Right cardiac atrium (tissue), 5 donors: ENCODE measurements around the gene IPO5. TPM values are rescaled to one million over a fixed set of nuclear protein-coding genes. Genes with fewer than 3 reads are reported as not detected.
"Not testable (repeated sequence)": the region's sequence is repeated elsewhere in the genome, so short reads cannot be mapped to it uniquely, and the experiment has no call there.

Source experiments
- ATAC-seq, 2 donors: fragments of 200-7000 bp; cut with Tn5 transposase; one replicate each; pipeline versions ENCODE4 v1.8.0 to v1.9.1; 2020; ENCODE audit warnings: moderate library complexity in 2 of 2, mild to moderate bottlenecking in 1 of 2
- DNase-seq, 3 donors: peaks; one replicate each; pipeline ENCODE4 v3.0.0-alpha.2; 2020
- H3K27ac ChIP-seq: one replicate; pipeline ENCODE4 v1.5.1; 2013; ENCODE audit warnings: mild to moderate bottlenecking, low read length, control low read depth, moderate library complexity
- H3K27me3 ChIP-seq: one replicate; pipeline ENCODE4 v1.6.1; 2013; ENCODE audit not compliant: control insufficient read depth, insufficient read depth
- H3K4me1 ChIP-seq: one replicate; pipeline ENCODE4 v1.6.1; 2013; ENCODE audit warnings: low read length; ENCODE audit not compliant: control insufficient read depth, insufficient read depth
- H3K4me3 ChIP-seq: one replicate; pipeline ENCODE4 v1.5.1; 2013; ENCODE audit warnings: low read length, control low read depth
- H3K9me3 ChIP-seq: one replicate; pipeline ENCODE4 v1.6.1; 2013; ENCODE audit warnings: low read length; ENCODE audit not compliant: control insufficient read depth
- WGBS: extraction: QIAGEN DNeasy Blood & Tissue Kit; methylation state at CpG from one replicate; pipeline ENCODE4 v1.1.7; 2013; 5-methylcytosine and 5-hydroxymethylcytosine counted together
- intact Hi-C, 4 donors: fragments of 100-400 bp; cut with DNase I; formaldehyde crosslinking; loops; one replicate each; pipeline versions ENCODE4 v1.11.0 to v1.14.0; 2022 to 2023
- polyA plus RNA-seq: library from polyadenylated mRNA; stranded (reverse); fragments of 200-250 nt; gene quantifications from one replicate; pipeline ENCODE4 v1.2.3, GENCODE V29; 2013
- total RNA-seq, 4 donors: library from RNA; stranded (reverse); fragmentation: NEBNext Ultra II Directional; extraction: Animal tissue kit (Norgen Biotek cat#: 25700); gene quantifications; one replicate each; pipeline ENCODE4 v1.2.1, GENCODE V29; 2021
- donor health status: healthy with polysubstance abuse.
- donor health status: DM: no; HTN: yes; CAD: no.
- donor health status: DM: no; HTN: no; CAD: no.
- donor health status: DM: no; HTN: yes; CAD: no; lungs with severe emphysema.
- donor health status: DM: yes; HTN: yes; CAD: no.

Gene IPO5
- total and polyA plus RNA-seq, 5 donors = 25.8 to 103 (median 96.7) TPM

- WGBS = 0% methylated on average over 79 of the region's 79 CpGs
- no peaks in the 10 kb centered on the region for H3K4me1 ChIP-seq
- H3K9me3 ChIP-seq = no peaks in the 10 kb centered on the region
- peak; percentile 35 to 40 for ATAC-seq
- intact Hi-C loops = loop anchor here (10.0 kb wide), 1 partner anchor 122 kb away; no protein-coding TSS in a partner anchor
- peak in 1 of 3 donors; percentile 69 for DNase-seq
- H3K27ac ChIP-seq = peak overlapping the region; percentile 90
- peak overlapping the region; percentile 93 for H3K4me3 ChIP-seq
- no peaks in the 10 kb centered on the region for H3K27me3 ChIP-seq
Observed at GRCh38 chr13:97976610-97977521, 23.4 kb downstream of the IPO5 start.

GRCh38 chr13:97977982-97978381 lies 24.5 kb downstream of the IPO5 start:
- DNase-seq (no peak), ATAC-seq (no peak)
- H3K4me1 ChIP-seq = no peaks in the 10 kb centered on the region
- WGBS = 63% methylated on average over 7 of the region's 7 CpGs
- H3K4me3 ChIP-seq = peak overlapping the region; percentile 93
- intact Hi-C loops = loop anchor here (10.0 kb wide), 1 partner anchor 123 kb away; no protein-coding TSS in a partner anchor
- H3K9me3 ChIP-seq = no peaks in the 10 kb centered on the region
- H3K27ac ChIP-seq = no peak overlapping the region
- no peaks in the 10 kb centered on the region for H3K27me3 ChIP-seq

GRCh38 chr13:97978651-97979050 lies 25.2 kb downstream of the IPO5 start:
- H3K27ac ChIP-seq = no peak overlapping the region
- H3K27me3 ChIP-seq = no peaks in the 10 kb centered on the region
- DNase-seq (no peak), ATAC-seq (no peak)
- no peaks in the 10 kb centered on the region for H3K9me3 ChIP-seq
- H3K4me3 ChIP-seq = no peak overlapping the region
- H3K4me1 ChIP-seq = no peaks in the 10 kb centered on the region
- intact Hi-C loops = loop anchor here (10.0 kb wide), 1 partner anchor 124 kb away; no protein-coding TSS in a partner anchor

GRCh38 chr13:97979051-97979450 lies 25.6 kb downstream of the IPO5 start:
- no peaks in the 10 kb centered on the region for H3K27me3 ChIP-seq
- DNase-seq (no peak), ATAC-seq (no peak)
- H3K4me3 ChIP-seq = no peak overlapping the region
- no peaks in the 10 kb centered on the region for H3K4me1 ChIP-seq
- no peaks in the 10 kb centered on the region for H3K9me3 ChIP-seq
- 75% methylated on average over 5 of the region's 5 CpGs for WGBS
- intact Hi-C loops = loop anchor here (10.0 kb wide), 1 partner anchor 124 kb away; no protein-coding TSS in a partner anchor
- H3K27ac ChIP-seq = no peak overlapping the region

- intact Hi-C loops = loop anchor here (10.0 kb wide), 1 partner anchor 125 kb away; no protein-coding TSS in a partner anchor
- DNase-seq (no peak), ATAC-seq (no peak)
- H3K4me3 ChIP-seq = no peak overlapping the region
- no peaks in the 10 kb centered on the region for H3K27me3 ChIP-seq
- H3K27ac ChIP-seq = no peak overlapping the region
- no peaks in the 10 kb centered on the region for H3K9me3 ChIP-seq
- H3K4me1 ChIP-seq = no peaks in the 10 kb centered on the region
Observed at GRCh38 chr13:97979556-97979955, 26.1 kb downstream of the IPO5 start.

GRCh38 chr13:97982286-97982685 lies 28.8 kb downstream of the IPO5 start:
- no peaks in the 10 kb centered on the region for H3K4me1 ChIP-seq
- H3K9me3 ChIP-seq = no peaks in the 10 kb centered on the region
- DNase-seq (no peak), ATAC-seq (no peak)
- H3K4me3 ChIP-seq = no peak overlapping the region
- no peak overlapping the region for H3K27ac ChIP-seq
- intact Hi-C loops = no loop called here
- no peaks in the 10 kb centered on the region for H3K27me3 ChIP-seq

- H3K27ac ChIP-seq = no peak overlapping the region
- DNase-seq = peak in 1 of 3 donors; percentile 51
- no peak overlapping the region for H3K4me3 ChIP-seq
- H3K27me3 ChIP-seq = no peaks in the 10 kb centered on the region
- WGBS = 83% methylated on average over 3 of the region's 3 CpGs
- ATAC-seq = peak in 1 of 2 donors; percentile 24
- H3K4me1 ChIP-seq = no peaks in the 10 kb centered on the region
- intact Hi-C loops = no loop called here
- H3K9me3 ChIP-seq = no peaks in the 10 kb centered on the region
Observed at GRCh38 chr13:97986835-97987234, 33.4 kb downstream of the IPO5 start.

- Histone ChIP-seq H3K4me3 (no peak overlapping the region), H3K27ac (no peak overlapping the region), H3K9me3 (no peaks in the 10 kb centered on the region), H3K27me3 (no peaks in the 10 kb centered on the region), H3K4me1 (no peaks in the 10 kb centered on the region)
- DNase-seq (no peak), ATAC-seq (no peak)
- 98% methylated on average over 2 of the region's 2 CpGs for whole genome bisulfite sequencing
- intact Hi-C loops = no loop called here
Observed at GRCh38 chr13:97999653-98000052, 46.2 kb downstream of the IPO5 start.

- intact Hi-C loops = no loop called here
- Histone ChIP-seq H3K4me1 (no peaks in the 10 kb centered on the region), H3K9me3 (no peaks in the 10 kb centered on the region), H3K4me3 (no peak overlapping the region), H3K27me3 (no peaks in the 10 kb centered on the region), H3K27ac (no peak overlapping the region)
- WGBS = 57% methylated on average over 3 of the region's 3 CpGs
- ATAC-seq = no peak
- no peak for DNase-seq
Observed at GRCh38 chr13:98004107-98004506, 50.6 kb downstream of the IPO5 start.

- WGBS = 94% methylated on average over 8 of the region's 8 CpGs
- DNase-seq, H3K9me3 ChIP-seq, H3K4me1 ChIP-seq, ATAC-seq, intact Hi-C loops, H3K27me3 ChIP-seq, H3K27ac ChIP-seq, H3K4me3 ChIP-seq: not testable (repeated sequence)
Observed at GRCh38 chr13:98004997-98005396, 51.5 kb downstream of the IPO5 start.

GRCh38 chr13:98007001-98007400 lies 53.5 kb downstream of the IPO5 start:
- intact Hi-C loops = no loop called here
- Histone ChIP-seq H3K4me3 (no peak overlapping the region), H3K27me3 (no peaks in the 10 kb centered on the region), H3K27ac (no peak overlapping the region), H3K9me3 (no peaks in the 10 kb centered on the region), H3K4me1 (no peaks in the 10 kb centered on the region)
- no peak for DNase-seq
- ATAC-seq = no peak
- WGBS = 95% methylated on average over 5 of the region's 5 CpGs
